GM12874 (cell line): Measurements from ENCODE around the gene LHX4.

Experiments
- TF ChIP-seq, protein P1 (sequence below): IDR thresholded peaks from 2 replicates; pipeline ENCODE4 v1.5.1; 2011; ENCODE audit warnings: low read depth, mild to moderate bottlenecking, control low read depth, low read length, moderate library complexity; ENCODE audit not compliant: insufficient read depth

Gene LHX4

DNA sequence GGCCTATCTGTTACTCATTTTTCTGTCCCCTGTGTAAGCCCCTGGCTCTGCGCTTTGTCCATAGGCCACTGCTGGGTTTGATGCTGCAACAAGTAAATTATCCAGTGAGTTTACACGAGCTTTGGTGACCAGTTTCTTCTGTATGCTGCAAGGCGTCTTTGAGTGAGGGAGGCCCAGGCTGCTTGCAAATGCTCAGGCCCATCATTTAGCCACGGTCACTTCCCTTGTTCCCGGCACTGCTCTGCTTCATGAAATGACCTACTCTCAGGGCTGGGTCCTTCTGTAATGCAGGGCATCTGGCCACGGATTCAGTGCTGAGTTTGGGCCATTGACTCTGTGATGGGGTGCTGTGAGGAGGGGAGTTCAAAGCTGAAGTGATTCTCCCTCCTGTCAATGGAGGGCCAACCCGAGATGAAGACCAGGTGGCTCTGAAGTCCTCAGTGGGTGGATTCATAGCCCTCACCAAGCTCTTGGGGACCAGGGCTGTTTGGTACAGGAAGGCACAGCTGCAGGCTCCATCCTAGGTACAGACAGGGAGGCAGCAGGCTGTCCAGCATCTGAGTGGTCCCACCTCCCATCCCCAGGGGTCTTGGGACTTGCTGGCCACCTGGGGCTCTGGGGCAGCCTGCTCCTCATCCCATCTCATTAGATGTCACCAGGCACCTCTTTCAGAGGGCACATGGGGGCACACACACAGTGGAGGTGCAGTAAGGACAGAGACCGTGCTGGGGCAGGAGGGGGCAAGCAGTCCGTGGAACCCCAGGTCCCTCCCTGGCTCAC, 21.7 kb downstream of the LHX4 start:
- TF ChIP-seq, protein P1, sequence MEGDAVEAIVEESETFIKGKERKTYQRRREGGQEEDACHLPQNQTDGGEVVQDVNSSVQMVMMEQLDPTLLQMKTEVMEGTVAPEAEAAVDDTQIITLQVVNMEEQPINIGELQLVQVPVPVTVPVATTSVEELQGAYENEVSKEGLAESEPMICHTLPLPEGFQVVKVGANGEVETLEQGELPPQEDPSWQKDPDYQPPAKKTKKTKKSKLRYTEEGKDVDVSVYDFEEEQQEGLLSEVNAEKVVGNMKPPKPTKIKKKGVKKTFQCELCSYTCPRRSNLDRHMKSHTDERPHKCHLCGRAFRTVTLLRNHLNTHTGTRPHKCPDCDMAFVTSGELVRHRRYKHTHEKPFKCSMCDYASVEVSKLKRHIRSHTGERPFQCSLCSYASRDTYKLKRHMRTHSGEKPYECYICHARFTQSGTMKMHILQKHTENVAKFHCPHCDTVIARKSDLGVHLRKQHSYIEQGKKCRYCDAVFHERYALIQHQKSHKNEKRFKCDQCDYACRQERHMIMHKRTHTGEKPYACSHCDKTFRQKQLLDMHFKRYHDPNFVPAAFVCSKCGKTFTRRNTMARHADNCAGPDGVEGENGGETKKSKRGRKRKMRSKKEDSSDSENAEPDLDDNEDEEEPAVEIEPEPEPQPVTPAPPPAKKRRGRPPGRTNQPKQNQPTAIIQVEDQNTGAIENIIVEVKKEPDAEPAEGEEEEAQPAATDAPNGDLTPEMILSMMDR = no peak

DNA sequence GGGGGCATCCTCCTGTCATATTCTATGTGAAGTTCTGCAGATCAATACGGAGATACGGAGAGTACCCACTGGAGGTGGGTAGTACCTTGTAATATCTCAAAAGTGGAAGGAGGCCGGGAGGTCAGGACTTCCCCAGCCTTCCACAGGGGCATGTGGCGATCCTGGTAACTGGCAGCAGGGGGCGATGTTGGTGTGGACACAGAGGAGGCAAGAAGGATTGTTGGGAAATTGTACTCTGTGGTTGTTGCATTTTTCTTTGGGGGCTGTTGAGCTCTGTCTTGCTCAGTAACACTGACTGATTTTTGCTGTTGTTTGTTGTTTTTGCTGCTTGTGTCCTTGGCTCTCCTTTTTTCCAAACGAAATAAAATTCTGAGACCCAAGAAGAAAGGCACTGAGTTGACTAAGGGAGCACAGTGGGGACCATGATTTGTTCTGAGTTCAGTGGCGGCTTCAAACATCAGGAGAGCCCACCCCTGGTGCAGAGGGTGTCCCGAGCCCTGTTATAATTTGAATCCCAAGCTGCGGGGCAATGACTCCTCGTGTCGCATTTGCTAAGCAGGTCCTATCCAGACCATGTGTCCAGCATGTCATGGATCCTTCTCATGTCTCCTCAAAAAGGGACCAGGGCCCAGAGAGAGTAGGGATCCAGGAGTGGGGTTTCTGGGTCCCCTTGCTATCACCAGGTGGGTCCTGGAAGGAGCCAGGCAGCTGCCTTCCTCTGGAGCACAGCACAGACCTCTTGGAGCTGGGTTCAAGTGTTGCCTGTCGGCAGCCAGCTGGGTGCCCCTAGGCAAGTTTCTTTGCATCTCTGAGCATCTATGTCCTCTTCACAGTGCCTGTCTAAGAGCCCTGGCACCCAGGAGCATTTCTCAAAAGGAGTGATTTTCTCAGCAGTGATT, 22.8 kb downstream of the LHX4 start:
- TF ChIP-seq, protein P1 = peak; percentile 84

- TF ChIP-seq, protein P1 = no peak
These were observed 23.8 kb downstream of the LHX4 start for GRCh38 chr1:180253585-180254495.

- TF ChIP-seq, protein P1 = no peak
These were observed 24.4 kb downstream of the LHX4 start for GRCh38 chr1:180254496-180254819.

DNA sequence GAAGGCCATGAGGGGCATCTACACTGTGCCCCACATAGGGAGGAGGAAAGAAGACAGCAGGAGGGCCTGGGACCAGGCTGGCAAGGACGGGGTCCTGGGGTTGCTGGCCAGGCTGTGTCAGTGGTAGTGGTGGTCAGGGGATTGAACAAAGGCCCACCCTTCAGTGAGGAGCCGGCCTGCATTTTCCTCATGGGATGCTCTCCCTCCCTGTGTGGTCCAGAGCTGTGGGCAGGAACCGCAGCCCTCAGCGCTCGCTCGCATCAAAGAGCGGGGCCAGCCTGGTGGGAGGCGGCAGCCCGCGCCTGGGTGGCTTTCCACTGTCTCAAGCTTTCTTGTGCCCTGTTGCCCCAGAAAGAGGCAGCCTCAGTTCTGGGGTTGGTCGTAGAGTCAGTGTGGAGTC, 24.8 kb downstream of the LHX4 start:
- TF ChIP-seq, protein P1 = no peak

DNA sequence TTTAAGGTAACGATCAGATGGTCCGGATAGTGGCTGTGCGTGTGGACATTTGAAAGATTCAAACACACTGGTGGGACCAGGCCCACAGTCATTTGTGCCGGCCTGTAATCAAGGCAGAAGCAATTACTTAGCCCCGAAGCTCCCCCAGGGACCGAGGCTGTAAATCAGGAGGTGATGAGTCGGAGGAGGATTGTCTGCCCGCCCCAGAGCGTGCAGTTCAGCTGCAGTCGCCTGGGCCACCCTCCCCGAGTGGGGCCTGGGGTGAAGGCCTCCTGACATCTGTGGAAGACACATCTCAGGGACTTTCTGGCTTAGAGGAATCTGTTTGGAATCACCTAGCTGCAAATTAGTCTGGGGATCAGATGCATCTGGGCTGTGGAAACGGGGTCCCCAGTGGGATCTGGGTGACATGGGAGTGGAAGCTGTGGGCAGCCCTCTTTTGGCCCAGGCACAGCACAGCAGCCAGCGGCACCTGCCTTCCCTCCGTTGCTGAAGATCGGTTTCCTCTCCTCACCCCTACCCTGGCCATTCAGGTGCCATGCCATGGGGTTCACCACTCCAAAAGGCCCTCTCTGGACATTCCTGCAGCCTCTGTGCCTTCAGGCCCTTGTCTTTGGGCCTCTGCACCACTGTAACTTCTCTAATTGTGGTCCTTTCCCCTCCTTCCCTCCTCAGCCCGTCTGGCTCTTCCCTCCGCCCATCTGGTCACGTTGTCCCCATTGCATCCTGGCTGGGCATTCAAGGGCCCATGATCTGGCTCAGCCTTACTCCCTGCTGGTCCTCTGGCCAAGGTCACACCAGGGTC, 25.7 kb downstream of the LHX4 start:
- TF ChIP-seq, protein P1 = no peak
